MM.1S (cell line): ENCODE measurements around the gene NR1H2.

Experiments used
- CTCF ChIP-seq: fragments of 300-600 bp; sonication (generic); IDR thresholded peaks from 2 replicates; pipeline ENCODE4 v1.5.1; 2016; ENCODE audit warnings: antibody characterized with exemption, low read length, mixed read lengths
- EZH2 ChIP-seq: fragments of 300-600 bp; sonication (generic); optimal IDR thresholded peaks from 2 replicates; pipeline ENCODE3; 2017; ENCODE audit warnings: low read depth, mild to moderate bottlenecking, antibody characterized with exemption, low read length, mixed read lengths
- EZH2phosphoT487 ChIP-seq: fragments of 300-600 bp; sonication (generic); IDR thresholded peaks from 2 replicates; pipeline ENCODE4 v1.6.1; 2018; ENCODE audit warnings: antibody characterized with exemption, low read length

- TF ChIP-seq CTCF (no peak), EZH2phosphoT487 (no peak), EZH2 (no peak)
Measured at GRCh38 chr19:50392759-50393158, 16.5 kb downstream of the NR1H2 start.
